Activated naive CD8-positive, alpha-beta T cell treated with anti-CD3 and anti-CD28 coated beads, Interleukin-2, amount 50 U/mL, for 24 hours (primary cell): ENCODE results near the gene TFAP2E.

Experiments
- ATAC-seq: fragments of 150-1000 bp; cut with Tn5 transposase; one replicate; pipeline ENCODE4 v1.10.0; 2021
- DNase-seq: peaks from one replicate; pipeline ENCODE4 v3.0.0; 2021
- H3K27ac Mint-ChIP-seq: one replicate; pipeline ENCODE4 v1.8.0; 2021; ENCODE audit warnings: mild to moderate bottlenecking, mixed read lengths
- H3K27me3 Mint-ChIP-seq: one replicate; pipeline ENCODE4 v1.8.0; 2021; ENCODE audit warnings: mixed read lengths
- H3K36me3 Mint-ChIP-seq: one replicate; pipeline ENCODE4 v1.8.0; 2021; ENCODE audit warnings: low read depth, mixed read lengths
- H3K4me1 Mint-ChIP-seq: one replicate; pipeline ENCODE4 v1.8.0; 2021; ENCODE audit warnings: mixed read lengths
- H3K4me3 Mint-ChIP-seq: one replicate; pipeline ENCODE4 v1.8.0; 2021; ENCODE audit warnings: mild to moderate bottlenecking, moderate library complexity, mixed read lengths
- H3K9me3 Mint-ChIP-seq: one replicate; pipeline ENCODE4 v1.8.0; 2021; ENCODE audit warnings: mixed read lengths

The TFAP2E gene

DNA sequence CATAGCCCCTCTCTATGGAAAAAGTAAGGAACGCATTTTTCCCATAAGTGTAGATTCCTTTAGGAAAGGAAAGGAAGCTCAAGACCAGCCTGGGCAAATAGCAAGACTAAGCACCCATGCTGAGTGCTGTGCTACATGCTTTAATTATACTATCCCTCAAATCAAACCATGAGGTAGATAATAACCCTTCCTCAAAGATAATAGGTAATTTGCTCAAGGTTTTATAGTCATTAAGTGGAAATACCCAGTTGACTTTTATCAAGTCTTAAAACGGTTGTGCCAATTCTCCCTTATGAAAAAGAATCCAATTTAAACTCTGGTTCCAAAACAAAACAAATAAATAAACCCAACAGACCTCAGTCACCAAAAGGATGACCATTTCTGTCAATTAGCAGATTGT lies 19.3 kb upstream of the TFAP2E start:
- ATAC-seq = no peak
- no peak overlapping the region for H3K4me3 Mint-ChIP-seq
- H3K4me1 Mint-ChIP-seq = peaks cover 41% of the 10 kb centered on the region
- H3K27me3 Mint-ChIP-seq = no peaks in the 10 kb centered on the region
- peaks cover 21% of the 10 kb centered on the region for H3K36me3 Mint-ChIP-seq
- H3K9me3 Mint-ChIP-seq = no peaks in the 10 kb centered on the region
- DNase-seq = no peak
- no peak overlapping the region for H3K27ac Mint-ChIP-seq

DNA sequence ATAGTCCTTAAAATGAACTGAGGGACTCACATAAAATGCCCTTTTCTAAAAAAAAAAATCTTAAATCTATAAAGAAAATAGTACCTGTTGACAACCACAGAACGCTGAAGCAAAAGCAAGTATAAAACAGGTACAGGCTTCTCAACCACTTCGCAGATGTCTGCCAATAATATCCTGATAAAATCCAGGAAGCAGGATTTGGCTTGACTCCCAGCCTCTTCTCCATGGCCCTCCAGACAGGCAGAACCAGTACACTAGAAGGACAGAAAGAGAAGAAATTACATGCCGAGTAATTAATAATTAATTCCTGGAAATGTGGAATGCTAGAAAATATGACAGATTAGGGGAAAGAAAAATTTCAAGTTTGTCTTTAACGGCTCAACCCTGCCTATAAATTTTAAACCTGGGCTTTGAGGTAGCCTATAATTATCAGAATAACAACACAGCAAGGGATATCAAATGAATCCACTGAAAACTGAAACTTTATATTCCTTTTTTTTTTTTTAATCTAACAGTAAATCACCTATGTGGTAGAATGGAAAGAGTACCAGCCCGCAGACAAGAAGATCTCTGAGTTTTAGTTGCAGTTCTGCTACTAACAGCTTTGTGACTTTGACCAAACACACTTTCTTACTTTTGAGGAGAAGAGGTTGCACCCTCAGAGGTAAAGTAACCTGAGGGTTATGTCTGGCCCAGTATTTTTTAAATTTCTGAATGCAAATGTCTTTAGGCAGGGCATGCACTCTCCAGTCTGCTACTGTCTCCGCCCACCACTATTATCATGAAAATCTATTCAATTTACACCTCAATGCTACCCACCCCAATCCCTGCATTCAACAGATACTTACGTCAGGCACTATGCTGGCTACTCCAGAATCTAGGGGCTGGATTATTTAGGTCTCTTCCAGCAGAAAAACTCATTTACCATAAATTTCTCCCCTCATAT lies 18.6 kb upstream of the TFAP2E start:
- no peaks in the 10 kb centered on the region for H3K9me3 Mint-ChIP-seq
- no peak overlapping the region for H3K27ac Mint-ChIP-seq
- H3K4me1 Mint-ChIP-seq = peaks cover 47% of the 10 kb centered on the region
- H3K27me3 Mint-ChIP-seq = no peaks in the 10 kb centered on the region
- ATAC-seq (no peak), DNase-seq (no peak)
- H3K4me3 Mint-ChIP-seq = no peak overlapping the region
- H3K36me3 Mint-ChIP-seq = peaks cover 22% of the 10 kb centered on the region

DNA sequence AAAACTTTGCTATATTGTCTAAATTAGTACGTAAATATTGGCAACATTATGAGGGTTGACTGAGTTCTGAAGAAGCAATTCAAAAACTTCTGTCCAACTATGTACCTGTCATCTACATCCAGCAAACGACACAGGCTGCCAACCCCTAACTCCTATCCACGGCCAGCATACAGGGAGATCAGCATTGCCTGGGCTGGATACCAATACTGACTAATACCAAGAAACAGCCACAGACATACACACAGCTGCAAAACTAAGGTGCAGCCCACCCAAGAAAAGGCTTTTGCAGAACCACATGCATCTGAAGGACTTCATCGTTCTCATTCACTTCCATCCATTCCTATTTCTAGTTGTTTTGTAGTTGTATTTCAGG lies 17.9 kb upstream of the TFAP2E start:
- ATAC-seq (no peak), DNase-seq (no peak)
- Mint-ChIP-seq H3K4me1 (peaks cover 43% of the 10 kb centered on the region), H3K9me3 (no peaks in the 10 kb centered on the region), H3K27me3 (no peaks in the 10 kb centered on the region), H3K27ac (no peak overlapping the region), H3K4me3 (peak overlapping the region; percentile 94), H3K36me3 (peaks cover 18% of the 10 kb centered on the region)

DNA sequence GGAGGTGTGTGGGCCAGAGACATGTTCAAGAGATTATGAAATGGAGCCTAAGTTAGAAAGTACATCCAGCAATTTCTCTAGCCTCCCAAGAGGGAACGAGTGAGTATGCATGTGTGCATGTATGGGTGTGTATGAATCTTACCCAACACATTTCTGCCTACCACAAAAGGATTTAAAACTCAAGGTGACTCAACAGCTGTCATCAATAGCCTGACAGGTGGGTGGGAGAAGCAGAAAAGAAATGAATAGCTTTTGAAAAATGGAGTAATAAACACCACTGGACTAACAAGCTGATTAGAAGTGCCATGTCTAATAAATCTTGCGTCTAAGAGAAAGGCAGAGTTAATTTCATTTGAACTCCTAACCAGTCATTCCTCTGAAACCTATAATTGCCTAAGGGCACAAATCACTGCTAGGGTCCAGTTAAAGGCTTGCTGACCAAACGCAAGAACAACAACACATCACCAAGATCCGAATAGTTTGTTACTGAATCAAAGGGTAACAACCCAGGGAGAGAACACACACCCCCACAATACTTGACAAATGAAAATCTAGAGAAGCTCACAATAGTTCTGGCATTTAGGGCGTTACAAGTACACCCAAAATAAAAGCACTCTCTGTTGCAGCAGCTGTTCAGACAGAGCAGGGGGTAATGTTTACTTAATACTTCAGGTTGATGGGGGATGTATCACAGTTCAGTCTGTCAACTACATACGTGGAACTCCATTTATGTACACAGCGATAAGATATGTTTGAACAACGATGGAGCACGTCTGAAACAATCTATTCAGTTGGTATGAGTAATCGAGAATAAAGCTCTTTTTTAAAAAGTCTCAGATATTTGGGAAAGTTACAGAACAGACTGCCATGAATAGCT lies 17.3 kb upstream of the TFAP2E start:
- peaks cover 19% of the 10 kb centered on the region for H3K36me3 Mint-ChIP-seq
- peaks cover 43% of the 10 kb centered on the region for H3K4me1 Mint-ChIP-seq
- H3K27me3 Mint-ChIP-seq = no peaks in the 10 kb centered on the region
- H3K9me3 Mint-ChIP-seq = no peaks in the 10 kb centered on the region
- ATAC-seq = peak; percentile 16
- peak overlapping the region; percentile 73 for H3K27ac Mint-ChIP-seq
- H3K4me3 Mint-ChIP-seq = peak overlapping the region; percentile 94
- DNase-seq = no peak

DNA sequence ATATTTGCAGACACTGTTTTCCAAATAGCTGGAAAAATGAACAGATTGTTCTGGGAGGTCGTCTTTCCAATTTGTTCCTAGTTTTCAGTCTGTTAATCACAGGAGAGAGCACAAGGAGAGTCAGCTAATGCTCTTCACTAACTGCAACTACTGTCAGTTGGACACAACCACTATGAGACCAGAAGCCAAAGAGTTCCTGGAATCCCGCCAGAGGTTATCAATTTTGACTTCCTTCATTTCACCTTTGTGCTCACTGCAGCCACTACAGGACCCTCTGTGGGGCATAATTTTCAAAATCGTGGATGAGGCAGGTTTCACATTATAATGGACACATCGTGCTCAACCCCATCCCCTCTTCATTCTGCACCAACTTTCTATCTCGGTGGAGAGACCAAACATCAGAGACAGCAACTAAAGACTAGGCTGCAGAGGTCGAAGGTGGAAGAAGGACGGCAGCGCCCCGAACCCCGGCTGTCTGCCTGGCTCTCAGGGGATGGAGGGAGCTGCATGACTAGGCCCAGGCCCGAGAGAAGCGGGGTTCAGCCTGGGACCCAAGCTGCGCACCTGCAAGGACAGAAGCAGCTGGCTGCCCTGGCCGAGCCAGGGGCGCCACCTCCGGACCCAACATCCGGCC lies 16.5 kb upstream of the TFAP2E start:
- Mint-ChIP-seq H3K27ac (peak overlapping the region; percentile 73), H3K4me1 (peaks cover 49% of the 10 kb centered on the region), H3K27me3 (no peaks in the 10 kb centered on the region), H3K36me3 (peaks cover 20% of the 10 kb centered on the region), H3K9me3 (no peaks in the 10 kb centered on the region), H3K4me3 (peak overlapping the region; percentile 94)
- DNase-seq (no peak), ATAC-seq (no peak)

DNA sequence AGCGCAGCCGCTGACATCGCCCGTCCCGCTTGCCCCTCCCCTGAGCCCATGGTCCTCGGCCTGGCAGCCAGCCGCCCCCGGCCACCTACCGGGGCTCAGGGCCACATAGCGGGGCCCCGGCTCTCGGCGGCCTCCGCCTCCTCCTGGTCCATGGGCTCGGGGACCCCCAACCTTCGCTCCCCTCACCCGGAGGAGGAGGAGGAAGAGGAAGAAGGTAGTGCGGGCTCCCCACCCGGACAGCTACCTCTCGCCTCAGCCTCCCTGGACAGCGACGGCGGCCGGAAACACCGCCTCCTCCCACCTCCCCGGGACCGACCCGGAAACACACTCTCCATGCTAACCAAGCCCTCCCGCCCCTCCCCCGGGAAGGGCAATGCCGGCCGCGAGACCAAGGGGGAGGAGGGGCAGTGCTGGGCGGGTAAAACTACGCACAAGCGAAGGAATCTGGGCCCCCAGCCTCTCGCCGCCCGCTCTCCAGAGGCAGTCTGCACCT lies 15.9 kb upstream of the TFAP2E start, which contains the start of gene KIAA0319L:
Gene KIAA0319L, minus strand, starts transcription at position 286 of the 493 bp plus-strand sequence. CDS start 2,912 bp downstream, outside the sequence.
- Mint-ChIP-seq H3K4me1 (peaks cover 53% of the 10 kb centered on the region), H3K27ac (peak within 1 kb of the TSS; percentile 95), H3K36me3 (peaks cover 17% of the 10 kb centered on the region), H3K27me3 (no peaks in the 10 kb centered on the region), H3K9me3 (no peaks in the 10 kb centered on the region), H3K4me3 (peak within 1 kb of the TSS; percentile 94)
- DNase-seq = peak; percentile 81
- peak; percentile 77 for ATAC-seq

DNA sequence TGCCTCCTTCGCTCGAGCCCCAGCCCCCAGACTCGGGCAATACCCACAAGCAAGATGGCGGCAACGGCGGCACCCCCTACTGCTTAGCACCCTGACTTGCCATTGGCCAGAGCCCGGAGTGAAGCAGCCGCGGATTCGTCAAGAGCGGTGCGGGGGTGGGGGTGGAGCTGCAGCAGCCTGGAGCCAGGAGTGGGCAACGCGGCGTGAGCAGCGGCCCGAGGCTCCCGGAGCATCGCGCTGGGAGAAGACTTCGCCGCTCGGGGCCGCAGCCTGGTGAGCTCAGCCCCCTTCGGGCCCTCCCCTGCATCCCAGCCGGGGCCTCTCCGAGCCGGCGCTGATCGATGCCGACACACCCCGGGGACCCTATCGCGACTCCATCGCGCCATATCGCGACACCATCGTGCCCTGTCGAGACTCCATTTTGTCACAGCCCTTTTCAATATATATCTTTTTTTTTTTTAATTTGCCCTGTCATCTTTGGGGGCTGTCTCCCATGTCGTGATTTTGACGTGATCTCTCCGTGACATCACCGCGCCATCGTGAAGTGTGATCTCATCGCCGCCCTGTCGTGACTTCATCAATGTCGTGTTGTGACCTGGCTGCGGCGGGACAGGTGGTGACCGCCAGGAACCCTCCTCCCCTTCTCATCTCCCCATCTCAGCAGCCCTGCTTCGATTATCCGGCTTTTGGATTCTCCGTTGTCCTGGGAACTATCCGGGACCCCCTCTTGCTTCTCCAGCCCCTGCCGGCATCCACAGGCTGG lies 15.3 kb upstream of the TFAP2E start, which contains the start of gene NCDN:
Gene NCDN, plus strand, starts transcription at position 189 of the 763 bp plus-strand sequence. Its CDS starts 392 bp downstream, at position 581.
- Mint-ChIP-seq H3K4me3 (peak within 1 kb of the TSS; percentile 94), H3K36me3 (peaks cover 12% of the 10 kb centered on the region), H3K4me1 (peaks cover 53% of the 10 kb centered on the region), H3K27ac (peak within 1 kb of the TSS; percentile 95), H3K9me3 (no peaks in the 10 kb centered on the region), H3K27me3 (no peaks in the 10 kb centered on the region)
- peak; percentile 91 for ATAC-seq
- DNase-seq = peak; percentile 95

DNA sequence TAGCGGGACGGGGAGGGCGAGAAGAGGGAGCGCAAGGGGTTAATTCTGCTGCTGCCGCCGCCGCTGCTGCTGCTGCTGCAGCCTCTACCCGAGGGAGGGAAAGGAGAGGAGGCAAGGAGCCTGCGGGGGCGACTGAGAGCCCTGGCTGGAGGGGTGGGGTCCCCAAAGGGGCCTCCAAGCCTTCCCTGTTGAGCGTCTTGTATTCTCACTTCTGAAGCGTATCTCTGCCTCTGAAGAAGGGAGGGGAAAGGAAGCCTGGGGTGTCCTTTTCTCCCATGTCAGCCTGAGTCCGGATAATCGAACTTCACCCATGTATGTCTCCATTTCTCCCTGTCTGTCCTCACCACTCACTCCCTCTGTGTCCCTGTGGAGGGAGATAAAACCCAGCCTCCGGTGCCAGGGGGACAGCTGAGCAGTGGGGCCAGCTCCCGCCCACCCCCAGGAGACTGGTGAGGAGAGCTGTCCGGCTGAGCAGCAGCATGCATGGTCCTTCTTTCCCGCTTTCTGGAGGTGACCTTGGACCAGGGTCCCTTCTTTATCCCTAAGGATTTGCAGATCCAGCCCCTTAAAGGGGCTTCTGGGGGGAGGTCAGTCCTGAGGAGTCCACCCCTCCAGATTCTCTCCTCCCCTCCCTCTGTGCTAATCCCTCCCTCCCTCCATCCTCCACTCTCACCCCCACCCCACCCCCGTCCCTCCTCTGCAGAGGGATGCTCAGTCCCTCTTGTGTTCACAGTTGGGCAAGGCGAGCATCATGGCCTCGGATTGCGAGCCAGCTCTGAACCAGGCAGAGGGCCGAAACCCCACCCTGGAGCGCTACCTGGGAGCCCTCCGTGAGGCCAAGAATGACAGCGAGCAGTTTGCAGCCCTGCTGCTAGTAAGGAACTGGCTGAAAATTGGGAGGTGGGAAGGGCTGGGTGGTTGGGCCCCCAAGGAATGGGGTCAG lies 14.5 kb upstream of the TFAP2E start:
- Mint-ChIP-seq H3K9me3 (no peaks in the 10 kb centered on the region), H3K36me3 (peaks cover 6% of the 10 kb centered on the region), H3K4me1 (peaks cover 50% of the 10 kb centered on the region), H3K27me3 (no peaks in the 10 kb centered on the region), H3K27ac (peak overlapping the region; percentile 95), H3K4me3 (peak overlapping the region; percentile 94)
- ATAC-seq (no peak), DNase-seq (no peak)

DNA sequence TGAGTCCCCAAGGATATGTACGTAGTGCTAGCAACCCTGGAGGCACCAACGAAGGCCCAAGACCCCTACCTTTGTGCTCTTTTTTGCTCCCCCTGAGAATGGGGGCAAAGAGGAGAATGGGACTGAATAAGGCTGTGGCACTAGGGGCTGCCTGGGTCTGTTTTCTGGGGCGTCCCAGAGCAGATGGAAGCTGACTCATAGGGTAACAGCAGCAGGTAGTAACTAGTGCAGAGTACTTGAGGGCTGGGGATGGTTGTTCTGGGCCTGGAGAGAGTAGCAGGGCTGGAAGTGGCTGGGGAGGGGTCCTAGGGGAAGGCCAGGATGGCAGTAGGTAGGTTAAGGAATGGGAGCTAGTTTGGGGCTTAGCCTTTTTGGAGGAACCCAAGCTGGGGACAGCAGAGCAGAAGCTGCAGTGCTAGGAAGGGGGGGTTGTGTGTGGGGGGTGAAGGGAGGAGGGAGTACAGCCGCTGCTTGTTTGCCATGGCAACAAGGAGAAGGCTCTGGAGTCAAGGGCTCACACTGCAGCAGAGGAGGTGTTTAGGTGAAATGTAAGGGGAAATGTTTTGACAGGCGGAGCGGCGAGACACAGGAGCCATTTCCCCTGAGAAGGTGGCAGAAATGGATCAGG lies 13.7 kb upstream of the TFAP2E start:
- Mint-ChIP-seq H3K4me3 (peak overlapping the region; percentile 24), H3K27ac (peak overlapping the region; percentile 25), H3K9me3 (no peaks in the 10 kb centered on the region)

DNA sequence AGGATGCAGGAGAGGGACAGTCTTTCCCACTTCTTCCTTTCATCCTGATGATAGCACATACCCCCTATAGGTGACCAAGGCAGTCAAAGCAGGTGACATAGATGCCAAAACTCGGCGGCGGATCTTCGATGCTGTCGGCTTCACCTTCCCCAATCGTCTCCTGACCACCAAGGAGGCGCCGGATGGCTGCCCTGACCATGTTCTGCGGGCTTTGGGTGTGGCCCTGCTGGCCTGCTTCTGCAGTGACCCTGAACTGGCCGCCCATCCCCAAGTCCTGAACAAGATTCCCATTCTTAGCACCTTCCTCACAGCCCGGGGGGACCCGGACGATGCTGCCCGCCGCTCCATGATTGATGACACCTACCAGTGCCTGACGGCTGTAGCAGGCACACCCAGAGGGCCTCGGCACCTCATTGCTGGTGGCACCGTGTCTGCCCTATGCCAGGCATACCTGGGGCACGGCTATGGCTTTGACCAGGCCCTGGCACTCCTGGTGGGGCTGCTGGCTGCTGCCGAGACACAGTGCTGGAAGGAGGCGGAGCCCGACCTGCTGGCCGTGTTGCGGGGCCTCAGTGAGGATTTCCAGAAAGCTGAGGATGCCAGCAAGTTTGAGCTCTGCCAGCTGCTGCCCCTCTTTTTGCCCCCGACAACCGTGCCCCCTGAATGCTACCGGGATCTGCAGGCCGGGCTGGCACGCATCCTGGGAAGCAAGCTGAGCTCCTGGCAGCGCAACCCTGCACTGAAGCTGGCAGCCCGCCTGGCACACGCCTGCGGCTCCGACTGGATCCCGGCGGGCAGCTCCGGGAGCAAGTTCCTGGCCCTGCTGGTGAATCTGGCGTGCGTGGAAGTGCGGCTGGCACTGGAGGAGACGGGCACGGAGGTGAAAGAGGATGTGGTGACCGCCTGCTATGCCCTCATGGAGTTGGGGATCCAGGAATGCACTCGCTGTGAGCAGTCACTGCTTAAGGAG lies 12.6 kb upstream of the TFAP2E start:
- peaks cover 38% of the 10 kb centered on the region for H3K4me1 Mint-ChIP-seq
- H3K27ac Mint-ChIP-seq = no peak overlapping the region
- H3K9me3 Mint-ChIP-seq = no peaks in the 10 kb centered on the region
- H3K27me3 Mint-ChIP-seq = no peaks in the 10 kb centered on the region
- peaks cover 5% of the 10 kb centered on the region for H3K36me3 Mint-ChIP-seq
- DNase-seq (no peak), ATAC-seq (no peak)
- H3K4me3 Mint-ChIP-seq = no peak overlapping the region

More for the DNA sequence above, 13.7 kb upstream of the TFAP2E start:
- Mint-ChIP-seq H3K27me3 (no peaks in the 10 kb centered on the region), H3K4me1 (peaks cover 48% of the 10 kb centered on the region), H3K36me3 (peaks cover 5% of the 10 kb centered on the region)
- DNase-seq = no peak
- no peak for ATAC-seq

DNA sequence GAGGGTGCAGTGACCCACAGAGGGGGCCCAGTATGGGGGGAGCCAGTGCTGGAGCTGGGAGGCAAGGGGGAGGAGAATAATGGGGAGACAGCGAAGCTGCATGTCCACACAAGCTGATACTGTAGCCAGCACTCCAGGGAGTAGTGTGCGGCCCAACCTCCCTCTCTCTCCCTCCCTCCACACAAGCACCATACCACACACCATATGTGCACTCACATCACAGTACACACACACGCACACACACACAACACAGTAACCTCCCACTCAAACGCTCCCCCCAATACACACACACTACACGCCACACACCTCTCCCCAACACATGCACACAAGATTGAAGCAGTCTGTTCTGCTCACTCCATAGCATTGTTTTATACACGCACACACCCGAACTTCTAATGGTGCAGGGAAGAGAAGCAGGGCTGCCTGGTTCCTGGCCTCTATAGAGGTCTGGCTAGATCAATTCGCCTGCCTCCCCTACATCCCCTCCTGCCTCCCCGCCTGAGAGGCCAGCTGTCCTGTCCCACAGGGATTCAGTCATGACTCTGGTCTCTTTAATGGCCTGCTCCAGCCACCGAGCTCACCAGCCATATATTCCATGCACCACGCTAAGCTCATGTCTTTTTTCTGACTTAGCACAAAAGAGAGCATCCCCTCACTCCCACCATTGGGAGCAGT lies 11.7 kb upstream of the TFAP2E start:
- ATAC-seq = no peak
- H3K4me3 Mint-ChIP-seq = no peak overlapping the region

More for the DNA sequence above, 11.7 kb upstream of the TFAP2E start:
- H3K27ac Mint-ChIP-seq = no peak overlapping the region
- DNase-seq = no peak
- no peaks in the 10 kb centered on the region for H3K9me3 Mint-ChIP-seq
- H3K4me1 Mint-ChIP-seq = peaks cover 29% of the 10 kb centered on the region
- H3K36me3 Mint-ChIP-seq = peaks cover 5% of the 10 kb centered on the region
- no peaks in the 10 kb centered on the region for H3K27me3 Mint-ChIP-seq
